Stimulated activated CD8-positive, alpha-beta memory T cell treated with anti-CD3 and anti-CD28 coated beads, Interleukin-2, amount 100 ng/mL, for 48 hours (primary cell): ENCODE measurements around the gene CCDC117.
"Not testable (repeated sequence)": the region's sequence is repeated elsewhere in the genome, so short reads cannot be mapped to it uniquely, and the experiment has no call there.

Experiments
- DNase-seq, 2 donors: peaks; one replicate each; pipeline ENCODE4 v3.0.0-alpha.2; 2020; ENCODE audit warnings: low read depth in 2 of 2

CCDC117 gene

DNA sequence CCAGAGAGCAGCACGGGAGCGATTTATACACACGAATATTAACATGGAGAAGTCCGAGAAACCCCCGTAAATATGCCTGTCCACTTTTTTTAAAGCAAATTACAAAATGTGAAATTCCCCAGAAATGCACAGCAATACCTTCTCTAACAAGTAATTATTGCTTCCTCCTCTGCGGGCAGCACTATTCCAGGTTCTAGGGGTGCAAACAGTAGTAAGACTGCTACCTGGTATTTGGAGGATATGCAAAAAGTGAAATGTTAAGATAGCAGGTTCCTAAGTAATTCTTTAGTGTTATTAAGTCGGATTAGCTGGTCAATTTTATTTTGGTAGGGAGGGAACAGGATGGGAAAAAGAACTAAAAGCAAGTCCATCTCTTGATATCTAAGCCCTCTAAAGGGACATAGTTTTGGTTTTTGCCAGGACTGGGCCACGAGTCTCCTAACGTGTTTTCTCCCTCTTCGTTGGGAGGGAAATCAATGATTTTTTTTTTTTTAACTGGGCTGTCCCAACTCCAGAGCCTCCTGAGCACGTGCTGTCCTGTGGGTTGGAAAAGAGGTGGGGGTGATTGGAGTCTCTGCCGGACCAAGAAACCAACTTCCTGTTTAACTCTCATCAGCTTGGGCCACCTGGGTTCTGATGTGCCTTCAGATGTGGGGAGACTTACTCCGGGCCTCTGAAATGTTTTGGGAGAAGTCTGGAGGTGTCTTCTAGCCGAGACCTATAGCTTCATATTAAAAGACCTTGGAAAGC is 29.5 kb downstream of the CCDC117 start:
- DNase-seq, result no peak

GRCh38 chr22:28802595-28803123 is 30.2 kb downstream of the CCDC117 start:
- DNase-seq, result no peak

- DNase-seq, result not testable (repeated sequence)
Measured at GRCh38 chr22:28805426-28805825, 32.9 kb downstream of the CCDC117 start.

GRCh38 chr22:28808716-28809355 is 36.3 kb downstream of the CCDC117 start:
- no peak for DNase-seq

DNA sequence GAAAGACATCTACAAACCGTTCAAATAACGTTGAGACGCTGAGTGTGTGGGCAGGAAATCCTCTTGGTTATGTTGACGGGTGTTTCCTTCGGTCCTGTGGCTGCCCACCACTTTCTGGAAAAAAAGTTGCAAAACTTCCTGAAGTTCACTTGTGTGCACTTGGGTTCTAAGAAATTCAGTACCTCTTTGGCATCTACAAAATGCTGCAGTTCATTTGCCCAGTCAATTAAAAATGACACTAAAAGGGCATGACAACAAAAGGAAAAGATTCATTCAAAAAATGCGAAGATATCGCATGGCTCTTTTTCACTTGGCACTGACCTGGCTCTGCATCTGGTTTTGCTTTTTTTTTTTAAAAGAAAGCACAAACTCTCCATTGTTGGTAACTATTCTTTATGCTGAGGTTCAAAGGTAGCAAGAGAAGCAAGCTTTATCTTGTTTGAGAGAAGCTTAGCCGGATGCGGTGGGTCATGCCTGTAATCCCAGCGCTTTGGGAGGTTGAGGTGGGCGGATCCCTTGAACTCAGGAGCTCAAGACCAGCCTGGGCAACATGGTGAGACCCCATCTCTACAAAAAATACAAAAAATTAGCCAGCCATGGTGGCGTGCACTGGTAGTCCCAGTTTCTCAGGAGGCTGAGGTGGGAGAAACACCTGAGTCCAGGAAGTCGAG is 38.5 kb downstream of the CCDC117 start:
- DNase-seq, result no peak

- DNase-seq, result no peak
Measured at GRCh38 chr22:28812516-28812915, 40.0 kb downstream of the CCDC117 start.

GRCh38 chr22:28813772-28814518 is 41.5 kb downstream of the CCDC117 start:
- no peak for DNase-seq

DNA sequence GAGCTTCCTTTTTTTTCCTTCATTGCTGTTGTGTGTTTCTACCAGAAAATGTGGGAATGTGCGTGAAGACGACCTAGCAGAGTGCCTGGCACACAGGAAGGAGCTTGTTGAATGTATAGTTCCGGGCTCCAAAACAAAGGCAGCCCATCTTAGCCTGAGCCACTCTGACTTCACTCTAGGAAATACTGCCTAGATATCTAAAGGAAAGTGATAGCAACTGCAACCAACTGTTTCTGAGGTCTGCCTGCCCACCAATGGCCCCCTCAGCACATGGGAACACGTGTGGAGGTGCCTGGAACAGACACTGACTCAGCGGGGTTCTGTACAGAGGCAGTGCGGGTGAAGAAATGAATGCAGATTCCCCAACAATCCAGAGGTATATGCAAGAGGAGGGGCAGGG is 42.6 kb downstream of the CCDC117 start:
- no peak for DNase-seq

GRCh38 chr22:28815729-28816128 is 43.2 kb downstream of the CCDC117 start:
- no peak for DNase-seq

DNA sequence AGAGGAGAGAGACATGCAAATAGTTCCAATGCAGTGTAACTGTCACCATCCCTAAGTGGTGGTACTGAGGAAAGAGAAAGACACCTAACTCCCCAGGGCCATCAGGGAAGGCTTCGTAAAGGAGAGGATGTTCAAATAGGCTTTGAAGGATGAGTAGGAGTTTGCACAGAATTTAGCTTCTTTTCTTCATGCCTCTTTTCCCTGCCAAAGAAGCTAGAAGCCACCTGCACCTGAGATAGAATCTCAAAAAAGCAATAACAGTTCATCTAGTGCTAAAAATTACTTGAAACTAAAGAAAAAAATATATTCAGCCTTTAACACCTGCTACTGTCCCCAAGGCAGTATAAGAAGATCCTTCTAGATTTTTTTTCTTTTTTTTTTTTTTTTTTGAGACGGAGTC is 44.6 kb downstream of the CCDC117 start:
- no peak for DNase-seq

- no peak for DNase-seq
Measured at GRCh38 chr22:28817919-28818859, 45.7 kb downstream of the CCDC117 start.

DNA sequence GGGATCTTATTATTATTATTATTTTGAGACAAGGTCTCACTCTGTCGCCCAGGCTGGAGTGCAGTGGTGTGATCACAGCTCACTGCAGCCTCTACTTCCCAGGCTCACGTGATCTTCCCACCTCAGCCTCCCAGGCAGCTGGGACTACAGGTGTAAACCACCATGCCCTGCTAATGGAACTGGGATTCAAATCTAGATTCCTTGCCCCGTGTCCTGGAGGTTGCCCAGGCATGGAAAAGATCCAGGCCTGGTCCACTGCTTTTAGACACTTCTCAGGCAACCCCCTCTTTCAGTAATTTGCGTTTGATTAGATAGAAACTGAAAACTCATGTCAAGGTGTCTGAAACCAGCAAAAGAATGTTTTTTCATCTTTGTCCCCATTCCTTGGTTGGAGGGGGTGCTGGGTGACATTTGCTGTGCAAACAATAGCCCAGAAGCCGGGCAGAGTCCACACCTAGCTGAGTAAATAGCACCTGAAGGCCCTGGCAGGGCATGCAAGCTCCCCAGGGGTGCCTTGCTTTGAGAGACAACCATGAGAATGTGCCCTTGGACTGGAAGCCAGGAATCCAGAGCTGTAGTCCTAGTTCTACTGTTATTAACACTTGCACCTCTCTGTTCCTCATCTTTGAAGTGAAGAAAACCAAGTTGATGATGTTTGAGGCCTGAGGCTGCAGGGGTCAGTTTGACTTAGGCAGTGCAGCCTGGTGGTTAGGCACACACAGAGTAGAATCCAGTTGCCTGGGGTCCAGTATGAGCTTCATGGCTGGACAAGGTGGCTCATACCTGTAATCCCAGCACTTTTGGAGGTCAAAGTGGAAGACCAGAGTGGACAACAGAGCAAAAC is 47.0 kb downstream of the CCDC117 start:
- no peak for DNase-seq

DNA sequence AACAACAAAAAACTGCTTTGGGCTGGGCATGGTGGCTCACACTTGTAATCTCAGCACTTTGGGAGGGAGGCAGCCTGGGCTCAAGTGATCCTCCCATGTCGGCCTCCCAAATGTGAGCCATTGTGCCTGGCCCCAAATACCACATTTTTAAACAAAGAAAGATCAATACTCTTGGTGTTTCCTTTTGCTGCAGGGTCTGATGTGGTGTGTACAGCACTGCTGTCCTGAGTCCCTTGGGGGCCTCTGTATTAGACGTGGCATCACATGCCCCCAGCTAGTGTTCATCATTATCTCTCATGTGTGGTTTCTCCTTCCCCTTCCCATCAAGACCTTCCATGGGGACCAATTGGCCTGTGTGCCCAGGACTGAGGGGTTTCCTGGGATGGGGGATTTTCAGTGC is 48.4 kb downstream of the CCDC117 start:
- DNase-seq, result no peak

- DNase-seq, result no peak
Measured at GRCh38 chr22:28821452-28821851, 49.0 kb downstream of the CCDC117 start.

DNA sequence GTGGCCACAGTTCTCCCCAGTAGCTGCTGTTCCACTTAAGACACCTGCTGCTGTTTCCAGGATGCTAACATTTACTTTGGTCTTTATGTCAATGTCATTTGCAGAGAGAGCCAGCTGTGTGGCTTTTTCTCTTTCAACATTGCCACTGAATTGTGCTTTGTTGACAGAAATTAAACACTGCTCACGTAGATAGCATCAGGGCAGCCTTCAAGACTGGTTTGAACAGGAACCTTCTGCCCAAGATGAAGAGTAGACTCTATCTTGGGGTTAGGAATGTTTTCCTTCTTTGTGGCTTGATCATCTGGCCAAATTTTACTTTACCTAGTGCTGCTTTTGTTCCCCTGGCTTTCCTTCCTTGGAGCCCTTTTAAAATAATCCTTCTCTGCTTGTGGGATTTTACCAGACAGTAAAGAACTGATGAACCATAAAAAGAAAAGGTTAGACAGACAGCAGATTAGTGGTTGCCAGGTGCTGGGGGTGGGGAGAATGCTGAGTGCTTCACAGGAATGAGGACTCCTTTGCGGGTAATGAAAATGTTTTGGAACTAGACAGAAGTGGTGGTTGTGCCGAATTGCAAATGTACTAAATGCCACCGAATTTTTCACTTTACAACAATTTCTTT is 50.5 kb downstream of the CCDC117 start:
- DNase-seq, result no peak

DNA sequence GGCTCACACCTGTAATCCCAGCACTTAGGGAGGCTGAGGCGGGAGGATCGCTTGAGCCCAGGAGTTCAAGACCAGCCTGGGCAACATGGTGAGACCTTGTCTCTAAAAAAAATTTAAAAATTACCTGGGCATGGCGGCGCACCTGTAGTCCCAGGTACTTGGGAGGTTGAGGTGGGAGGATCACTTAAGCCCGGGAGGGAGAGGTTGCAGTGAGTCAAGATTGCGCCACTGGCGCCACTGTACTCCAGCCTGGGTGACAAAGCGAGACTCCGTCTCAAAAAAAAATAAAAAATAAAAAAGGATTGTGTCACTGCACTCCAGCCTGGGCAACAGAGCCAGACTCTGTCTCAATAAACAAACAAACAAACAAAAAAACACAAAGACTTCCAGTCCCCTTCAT is 52.0 kb downstream of the CCDC117 start:
- DNase-seq, result not testable (repeated sequence)

GRCh38 chr22:28826430-28826829 is 53.9 kb downstream of the CCDC117 start:
- not testable (repeated sequence) for DNase-seq

DNA sequence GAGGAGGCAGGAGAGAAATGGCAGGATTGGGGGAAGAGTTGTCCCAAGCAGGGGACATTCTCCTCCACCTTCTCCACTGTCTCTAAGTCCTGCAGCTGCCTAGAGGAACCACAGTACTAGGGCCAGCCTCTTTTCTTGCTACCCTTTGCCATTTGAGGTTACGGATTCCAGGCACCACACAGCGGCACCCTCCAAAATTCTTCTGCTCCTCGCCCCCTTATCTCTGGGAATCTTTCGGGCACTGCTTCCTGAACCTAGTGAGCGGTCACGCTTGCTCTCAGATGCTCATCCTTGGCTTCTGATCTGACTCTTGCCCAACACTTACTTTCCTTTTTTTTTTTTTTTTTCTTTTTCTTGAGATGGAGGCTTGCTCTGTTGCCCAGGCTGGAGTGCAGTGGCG is 54.4 kb downstream of the CCDC117 start:
- no peak for DNase-seq
